NK-92 (cell line): ENCODE results near the gene LSM5.

Experiments
- DNase-seq: peaks from one replicate; lab custom pipeline; 2025; ENCODE audit not compliant: unreplicated experiment; lab: John Stamatoyannopoulos, UW

Gene LSM5

DNA sequence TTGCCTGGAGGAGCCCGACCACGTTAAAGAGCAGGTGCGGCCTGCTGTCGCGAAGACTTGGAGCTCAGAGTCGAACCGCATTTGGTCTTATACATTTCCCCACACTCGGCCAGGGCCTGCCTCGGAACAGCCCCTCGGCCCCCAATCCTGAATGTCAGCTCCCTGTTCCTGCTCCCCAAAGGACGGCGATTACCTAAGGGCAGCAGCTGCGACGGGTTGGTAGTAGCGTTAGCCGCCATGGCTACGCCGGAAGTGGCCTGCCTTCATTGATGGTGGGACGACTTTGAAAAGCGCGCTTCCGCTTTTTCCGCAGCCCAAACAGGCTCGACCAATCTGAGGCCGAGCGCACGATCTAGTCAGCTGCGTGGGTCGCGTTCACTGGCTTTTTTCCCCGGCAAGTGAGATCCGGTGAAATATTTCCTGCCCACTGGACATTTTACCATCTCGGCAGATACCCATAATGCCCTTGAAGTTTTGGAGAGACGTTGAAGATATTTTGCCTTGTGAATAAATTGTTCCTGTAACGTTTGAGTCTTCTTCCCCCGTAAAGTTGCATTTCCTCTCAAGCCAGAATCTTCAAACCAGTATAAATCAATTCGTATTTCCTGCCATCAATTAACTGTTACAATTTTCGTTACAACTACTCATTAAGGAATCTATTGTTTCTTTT is at the start of gene LSM5:
Gene LSM5 (minus strand): TSS at position 254 of the 670 bp plus-strand sequence. CDS start 15 bp downstream, at position 239.
- DNase-seq, result peak; percentile 18

DNA sequence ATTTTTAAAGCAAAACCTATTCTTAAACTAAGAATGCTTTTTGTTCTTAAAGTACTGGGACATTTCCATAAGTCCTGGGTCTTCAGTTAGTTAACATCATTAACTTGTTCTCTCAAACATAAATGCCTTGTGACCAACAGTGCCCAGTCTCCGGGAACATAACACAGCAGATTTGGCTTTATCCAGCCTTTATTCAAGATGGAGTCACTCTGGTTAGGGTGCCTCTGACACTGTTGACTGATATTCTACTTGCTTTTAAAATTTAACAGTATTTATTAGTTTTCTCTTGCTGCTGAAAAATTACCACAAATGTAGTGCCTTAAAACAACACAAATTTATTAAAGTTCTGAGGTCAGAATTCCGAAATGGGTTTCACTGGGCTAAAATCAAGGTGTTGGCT is 49.2 kb upstream of the LSM5 start:
- no peak for DNase-seq

DNA sequence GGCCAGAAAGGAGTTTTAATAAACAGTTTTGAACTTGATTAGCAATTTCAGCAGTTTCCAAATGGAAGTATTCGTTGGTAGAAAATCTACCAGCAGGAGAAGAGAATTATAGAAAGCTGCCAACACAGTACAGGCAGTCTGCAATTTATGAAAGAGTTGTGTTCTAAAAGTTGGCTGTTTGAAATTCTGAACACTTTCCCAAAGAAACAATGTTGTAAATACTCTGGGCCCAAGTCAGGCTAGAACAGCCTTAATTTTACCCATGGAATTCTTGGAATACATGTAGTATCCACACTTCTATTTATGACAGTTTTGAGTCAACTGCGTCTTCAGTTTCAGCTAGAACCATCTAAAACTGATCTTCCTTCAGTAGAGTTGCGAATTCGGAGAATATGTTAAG is 47.6 kb upstream of the LSM5 start:
- no peak for DNase-seq

DNA sequence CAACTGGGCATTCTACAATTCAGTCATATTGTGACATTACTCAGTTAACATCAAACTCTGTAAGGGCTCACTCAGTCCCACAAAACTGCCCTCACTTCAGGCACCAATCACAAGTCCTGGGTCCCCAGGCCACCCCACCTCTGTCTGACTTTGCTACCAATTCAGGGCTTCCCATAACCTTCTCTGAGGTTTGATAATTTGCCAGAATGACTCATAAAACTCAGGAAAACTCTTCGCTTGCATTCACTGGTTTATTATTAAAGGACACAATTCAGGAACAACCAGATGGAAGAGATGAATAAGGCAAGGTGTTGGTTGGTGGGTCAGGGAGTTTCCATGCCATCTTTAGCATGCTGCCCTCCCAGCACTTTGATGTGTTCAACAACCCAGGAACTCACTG is 46.4 kb upstream of the LSM5 start:
- DNase-seq, result no peak

DNA sequence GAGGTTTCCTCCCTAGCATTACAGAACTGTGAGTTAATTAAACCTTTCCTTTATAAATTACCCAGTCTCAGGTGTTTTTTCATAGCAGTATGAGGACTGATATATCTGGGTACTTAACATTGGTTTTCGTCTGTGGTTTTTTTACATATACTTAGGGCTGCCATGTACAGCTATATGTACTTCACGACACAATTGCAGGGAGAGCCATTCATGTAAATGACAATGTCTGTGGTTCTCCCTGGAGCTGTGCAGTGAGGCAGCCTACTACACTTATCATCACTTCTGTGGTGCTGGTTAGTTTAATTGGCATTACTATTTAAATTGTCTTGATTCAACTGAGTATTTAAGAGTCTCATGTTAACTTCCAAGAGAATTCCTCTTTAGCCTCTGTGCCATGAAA is 45.8 kb upstream of the LSM5 start:
- DNase-seq, result no peak

DNA sequence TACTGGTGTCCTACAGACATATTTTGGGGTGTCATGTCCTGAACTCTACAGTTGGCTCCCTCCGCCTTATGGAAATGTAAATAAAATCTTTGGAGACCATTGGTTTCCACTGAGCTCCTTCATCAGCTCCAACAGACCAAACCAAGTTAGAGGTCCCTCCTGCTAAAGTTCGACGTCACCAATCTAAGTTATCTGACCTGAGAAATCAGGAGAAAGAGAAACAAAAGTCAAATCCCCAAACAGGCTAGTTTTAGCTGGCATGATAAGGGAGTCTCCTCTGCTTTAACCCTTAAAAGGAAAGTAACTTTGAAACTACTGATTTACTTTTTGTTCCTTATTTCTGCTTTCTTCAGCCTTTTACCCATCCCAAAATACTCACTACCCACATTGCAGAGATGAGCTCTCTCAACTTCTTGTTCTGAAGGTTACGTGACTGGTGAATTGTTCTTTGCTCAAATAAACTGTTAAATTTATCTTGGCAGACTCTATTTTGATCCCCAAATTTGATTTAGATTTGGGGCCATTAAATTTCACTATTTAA is 45.1 kb upstream of the LSM5 start:
- no peak for DNase-seq

DNA sequence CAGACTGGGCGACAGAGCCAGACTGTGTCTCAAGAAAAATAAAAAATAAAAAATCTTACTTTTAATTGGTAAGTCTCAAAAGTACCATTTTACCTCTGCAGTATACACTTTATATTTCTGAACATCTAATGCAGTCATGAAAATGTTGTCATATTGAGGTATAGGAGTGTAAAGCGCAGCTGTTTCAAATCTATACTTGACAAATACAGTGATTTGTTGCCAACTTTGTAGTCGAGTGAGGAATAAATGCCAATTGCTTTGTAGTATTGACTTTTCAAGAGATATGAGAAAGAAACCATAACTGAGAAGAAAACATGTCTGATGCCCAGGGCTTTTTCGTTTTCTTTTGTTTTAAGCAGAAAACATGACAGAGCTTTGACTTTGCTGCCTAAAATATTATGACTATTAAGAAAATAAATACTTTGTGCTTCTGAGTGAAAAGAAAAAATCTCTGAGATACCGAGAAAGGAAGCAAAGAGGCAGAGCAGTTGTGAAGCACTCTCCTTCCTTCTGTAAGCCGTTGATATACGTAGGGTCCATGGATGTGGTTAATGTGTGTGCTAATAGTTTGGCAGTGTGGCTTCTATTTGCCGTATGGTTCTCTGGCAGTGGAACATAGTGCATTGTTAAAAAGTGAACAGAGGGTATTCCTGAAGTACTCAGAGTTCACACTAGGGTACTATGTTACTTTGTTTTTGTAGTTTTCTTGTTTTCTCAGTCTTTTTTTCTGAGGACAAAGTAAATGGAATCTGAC is 43.3 kb upstream of the LSM5 start:
- no peak for DNase-seq

DNA sequence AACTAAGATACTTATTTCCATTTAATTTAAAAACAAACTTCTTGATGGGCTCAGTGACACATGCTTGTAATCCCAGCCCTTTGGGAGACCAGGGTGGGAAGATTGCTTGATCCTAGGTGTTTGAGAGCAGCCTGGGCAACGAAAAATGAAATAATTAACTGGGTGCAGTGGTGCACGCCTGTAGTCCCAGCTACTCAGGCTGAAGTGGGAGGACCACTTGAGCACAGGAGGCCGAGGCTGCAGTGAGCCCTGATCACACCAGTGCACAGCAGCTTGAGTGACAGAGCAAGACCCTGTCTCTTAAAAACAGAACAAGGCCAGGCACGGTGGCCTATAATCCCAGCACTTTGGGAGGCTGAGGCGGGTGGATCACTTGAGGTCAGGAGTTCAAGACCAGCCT is 42.5 kb upstream of the LSM5 start:
- no peak for DNase-seq

DNA sequence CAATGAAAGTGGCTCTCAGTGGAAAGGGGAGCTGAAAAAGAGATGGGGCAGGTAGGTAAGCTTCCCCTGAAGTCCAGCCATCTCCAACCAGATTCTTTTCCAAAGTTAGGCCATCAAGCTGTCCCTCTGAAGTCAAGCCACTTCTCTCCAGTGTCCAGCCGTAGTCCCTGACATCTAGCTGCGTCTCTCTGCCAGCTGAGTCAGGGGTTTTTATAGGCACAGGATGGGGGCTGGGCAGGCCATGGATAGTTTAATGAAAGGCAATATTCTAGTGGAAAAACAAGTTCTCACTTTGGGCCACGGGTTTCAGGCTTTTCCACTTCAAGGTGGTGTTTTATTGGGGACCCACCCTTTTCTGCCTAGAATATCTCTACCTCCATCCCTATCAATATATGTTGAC is 41.9 kb upstream of the LSM5 start:
- DNase-seq, result no peak

DNA sequence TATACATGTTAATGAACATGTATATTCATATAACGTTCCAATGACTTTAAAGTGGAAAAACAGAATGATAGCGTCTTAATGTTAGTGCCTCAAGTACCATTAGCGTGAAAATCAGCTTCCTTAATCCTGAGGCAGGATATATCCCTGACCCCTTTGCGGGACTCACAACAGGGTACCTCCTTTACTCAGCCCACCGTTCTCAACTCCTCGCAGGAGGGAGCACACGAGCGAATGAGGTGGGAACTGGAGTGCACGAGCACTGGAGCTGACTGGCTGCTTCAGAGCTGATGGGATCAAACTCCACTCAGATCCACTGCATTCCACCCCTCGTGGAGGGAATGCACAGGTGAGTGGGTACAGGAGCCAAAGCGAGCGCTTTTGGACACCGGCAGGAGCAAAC is 41.2 kb upstream of the LSM5 start:
- DNase-seq, result no peak

DNA sequence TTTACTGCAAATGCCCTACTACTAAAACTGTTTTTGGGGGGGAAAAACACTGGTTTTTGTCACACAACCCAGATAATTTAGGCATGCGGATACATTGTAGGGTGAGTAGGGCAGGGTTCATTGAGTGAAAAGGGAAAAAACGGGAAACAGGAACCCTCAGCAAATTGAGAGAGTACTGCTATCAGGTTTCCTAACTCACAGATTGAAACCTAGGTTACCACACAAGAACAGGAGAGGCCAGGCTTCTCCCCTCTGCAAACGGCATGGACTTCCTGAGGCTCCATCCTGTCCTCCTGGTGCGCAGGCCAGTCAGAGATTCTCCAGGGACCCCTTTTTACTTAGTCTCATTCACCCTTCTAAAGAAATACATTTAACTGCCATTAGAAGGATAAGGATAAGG is 35.7 kb upstream of the LSM5 start:
- no peak for DNase-seq

DNA sequence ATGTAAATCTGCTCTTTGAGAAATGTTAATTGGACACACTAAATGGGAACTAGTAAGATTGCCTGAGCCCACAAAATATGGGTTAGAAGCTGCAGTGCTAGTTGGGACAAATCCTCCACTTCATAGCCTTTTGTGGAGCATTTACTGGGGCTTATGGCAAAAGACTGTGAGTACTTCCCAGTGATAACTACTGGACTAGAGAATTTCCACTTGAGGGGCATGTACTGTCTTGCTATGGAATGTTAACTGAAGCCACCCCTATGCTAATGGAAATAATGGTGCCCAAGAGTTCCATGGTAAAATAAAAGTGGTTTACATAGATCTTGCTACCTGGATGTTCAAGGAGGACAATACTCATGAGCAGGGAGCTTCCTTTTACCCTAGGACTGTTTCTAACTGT is 34.5 kb upstream of the LSM5 start:
- no peak for DNase-seq

DNA sequence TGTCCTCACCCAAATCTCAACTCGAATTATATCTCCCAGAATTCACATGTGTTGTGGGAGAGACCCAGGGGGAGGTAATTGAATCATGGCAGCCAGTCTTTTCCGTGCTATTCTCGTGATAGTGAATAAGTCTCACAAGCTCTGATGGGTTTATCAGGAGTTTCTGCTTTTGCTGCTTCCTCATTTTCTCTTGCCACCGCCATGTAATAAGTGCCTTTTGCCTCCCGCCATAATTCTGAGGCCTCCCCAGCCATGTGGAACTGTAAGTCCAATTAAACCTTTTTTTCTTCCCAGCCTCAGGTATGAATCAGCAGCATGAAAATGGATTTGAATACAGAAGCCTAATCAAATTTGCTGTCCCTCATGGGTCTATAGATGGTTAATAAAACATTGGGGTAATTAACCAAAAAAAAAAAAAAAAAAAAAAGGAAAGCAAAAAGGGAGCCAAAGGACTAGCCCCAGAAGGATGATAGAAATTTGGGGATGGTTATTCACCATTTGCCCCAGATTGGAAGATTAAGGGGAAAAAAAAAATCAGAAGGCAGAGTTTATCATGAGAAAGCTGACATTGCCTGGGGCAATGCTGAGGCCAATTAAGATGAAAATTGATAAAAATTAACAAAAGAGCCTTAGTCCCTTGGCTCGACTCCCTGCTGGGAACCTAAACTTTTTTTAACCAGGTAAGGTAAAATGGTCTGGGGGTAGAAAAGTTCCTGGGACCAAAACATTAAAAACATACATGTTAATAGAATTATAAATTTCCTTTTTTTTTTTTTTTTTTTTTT is 32.8 kb upstream of the LSM5 start:
- DNase-seq, result no peak

DNA sequence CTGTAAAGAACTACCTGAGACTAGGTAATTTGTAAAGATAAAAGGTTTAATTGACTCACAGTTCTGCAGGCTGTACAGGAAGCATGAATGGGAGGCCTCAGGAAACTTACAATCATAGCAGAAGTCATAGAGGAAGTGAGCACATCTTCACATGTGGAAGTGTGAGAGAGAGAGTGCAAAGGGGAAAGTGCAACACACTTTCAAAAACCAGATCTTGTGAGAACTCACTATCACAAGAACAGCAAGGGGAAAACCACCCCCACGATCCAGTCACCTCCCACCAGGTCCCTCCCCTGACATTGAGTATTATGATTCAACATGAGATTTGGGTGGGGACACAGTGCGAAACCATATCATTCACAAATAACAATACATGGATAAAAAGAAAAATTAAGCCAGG is 29.6 kb upstream of the LSM5 start:
- DNase-seq, result no peak

DNA sequence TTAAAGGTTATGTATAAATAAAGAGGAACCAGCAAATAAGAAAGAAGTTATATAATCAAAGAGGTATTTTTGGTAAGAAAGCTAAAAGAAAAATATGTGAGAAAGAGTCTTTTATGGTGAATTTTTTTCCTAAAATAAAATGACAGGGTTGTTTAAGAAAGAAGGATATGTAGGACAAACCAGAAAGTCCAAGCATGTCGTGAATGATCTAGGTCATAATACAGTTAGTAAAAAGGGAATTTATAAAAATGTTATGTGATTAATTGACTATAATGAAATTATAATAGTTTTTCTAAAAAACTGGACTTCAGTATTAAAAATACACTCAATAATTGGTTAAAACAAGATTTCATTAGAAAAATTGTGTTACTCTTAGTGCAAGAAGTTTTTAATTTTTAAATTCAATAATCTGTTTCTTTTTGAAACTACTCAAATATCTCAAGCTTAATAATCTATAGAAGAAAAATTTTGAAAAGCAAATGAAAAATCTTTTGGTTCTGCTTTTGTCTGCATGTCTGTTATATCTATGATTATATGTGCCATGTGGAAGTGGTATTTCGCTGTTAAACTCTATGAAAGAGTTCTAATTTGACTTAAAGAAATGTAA is 28.5 kb upstream of the LSM5 start:
- DNase-seq, result no peak

DNA sequence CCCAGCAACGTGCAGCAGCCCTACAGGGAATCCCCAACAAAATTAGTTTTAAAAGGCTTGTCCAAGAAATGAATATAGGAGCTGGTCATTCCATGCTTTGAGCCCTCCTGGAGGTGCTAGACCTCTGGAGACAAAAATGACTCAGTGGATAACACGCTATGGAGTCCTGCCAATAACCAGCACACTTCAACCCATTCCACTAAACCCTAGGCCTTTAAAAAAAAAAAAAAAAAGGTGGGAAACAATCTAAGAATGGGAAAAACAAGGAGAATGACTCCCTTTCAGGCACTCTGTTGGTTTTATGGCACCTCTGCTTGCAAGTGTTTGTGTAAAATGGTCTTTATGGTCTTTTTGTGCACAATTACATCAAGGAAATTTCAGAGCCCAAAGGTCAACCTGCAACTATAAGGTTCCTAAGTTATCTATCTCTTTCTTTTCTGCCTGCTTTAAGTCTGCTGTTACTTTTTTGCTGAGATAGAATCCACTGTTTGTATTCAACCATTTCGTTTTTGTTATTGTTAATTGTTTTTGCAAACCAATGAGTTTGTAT is 26.4 kb upstream of the LSM5 start:
- no peak for DNase-seq

DNA sequence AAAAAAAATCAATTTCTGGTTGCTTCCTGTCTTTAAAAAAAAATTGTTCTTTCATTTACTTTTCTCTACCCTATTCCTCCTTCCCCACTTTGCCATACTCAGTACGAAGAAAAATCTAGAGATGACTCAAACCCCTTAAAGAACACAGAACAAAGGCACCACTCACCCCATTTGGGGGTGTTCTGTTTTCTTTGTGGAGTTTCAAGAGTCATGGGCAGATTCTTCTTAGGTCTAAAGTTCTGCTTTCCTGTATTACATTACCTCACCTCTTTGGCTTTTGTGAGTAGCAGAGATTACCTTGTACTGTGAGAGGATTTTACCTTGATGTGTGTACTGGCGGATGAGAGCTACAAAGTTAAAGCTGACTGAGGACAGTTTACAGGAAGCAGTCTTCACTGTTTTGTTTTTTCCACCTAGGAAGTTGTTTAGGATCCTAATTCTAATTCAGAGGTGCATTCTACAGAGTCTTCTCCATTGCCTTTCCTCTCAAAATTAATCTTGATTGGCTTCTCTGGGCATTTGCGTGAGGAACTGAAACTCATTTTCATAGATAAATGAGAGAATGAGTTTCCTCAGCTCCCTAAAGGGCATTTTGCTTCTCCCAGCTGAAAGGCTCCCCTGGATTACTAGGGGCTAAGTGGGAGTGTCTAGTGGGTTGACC is 25.8 kb upstream of the LSM5 start:
- no peak for DNase-seq

DNA sequence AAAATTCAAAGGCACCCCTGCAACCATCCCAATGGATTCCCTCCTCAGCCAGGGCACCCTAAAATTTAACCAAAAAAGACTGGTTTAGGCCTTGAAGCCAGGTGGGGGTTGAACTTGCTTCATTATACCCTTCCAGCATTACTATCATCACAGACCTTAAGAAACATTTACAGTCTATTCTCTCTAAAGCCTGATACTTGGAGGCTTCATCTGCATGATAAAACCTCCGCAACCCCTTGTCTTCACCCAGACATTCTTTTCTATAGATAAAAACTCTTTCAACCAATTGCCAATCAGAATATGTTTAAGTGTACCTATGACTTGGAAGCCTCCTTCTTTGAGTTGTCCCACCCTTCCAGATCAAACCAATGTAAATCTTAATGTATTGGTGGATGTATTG is 23.0 kb upstream of the LSM5 start:
- DNase-seq, result no peak

DNA sequence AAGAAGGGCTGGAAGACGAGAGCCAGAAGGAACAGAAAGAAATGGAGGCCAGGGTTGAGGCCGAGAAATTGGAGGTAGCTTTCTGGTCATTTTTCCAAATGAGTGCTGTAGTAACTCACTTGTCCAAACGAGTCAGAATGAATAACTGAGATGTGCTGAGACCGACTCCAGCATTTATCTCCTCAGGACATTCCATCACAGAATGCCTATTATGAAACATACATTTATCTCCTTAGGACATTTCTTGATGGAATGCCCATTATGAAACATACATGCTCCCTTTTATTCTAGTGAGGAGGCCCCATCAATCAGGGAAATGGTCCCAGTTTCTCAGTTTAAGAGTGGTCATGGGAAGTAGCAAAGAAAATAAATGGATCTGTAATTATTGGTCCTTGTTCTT is 21.6 kb upstream of the LSM5 start:
- no peak for DNase-seq

DNA sequence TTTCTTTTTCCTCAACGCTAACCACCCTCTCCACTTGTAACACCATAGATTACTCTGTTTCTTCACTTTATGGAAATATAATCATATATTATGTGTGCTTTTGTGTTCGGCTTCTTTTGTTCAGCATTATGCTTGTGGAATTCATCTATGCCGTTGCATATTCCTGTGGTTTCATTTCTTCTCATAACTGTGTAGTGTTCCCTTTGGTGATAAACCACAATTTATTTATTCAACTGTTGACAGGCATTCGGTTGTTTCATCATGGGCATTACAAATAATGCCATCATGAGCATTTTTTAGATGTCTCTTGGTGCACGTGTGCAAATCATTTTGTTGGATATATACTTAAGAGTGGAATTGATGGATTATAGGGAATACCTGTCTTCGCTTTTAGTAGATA is 17.2 kb upstream of the LSM5 start:
- DNase-seq, result no peak
